A549 (cell line): Measurements from ENCODE around the gene NCEH1. TPM values are rescaled to one million over a fixed set of nuclear protein-coding genes. Genes with fewer than 3 reads are reported as not detected.
"Not testable (repeated sequence)": the region's sequence is repeated elsewhere in the genome, so short reads cannot be mapped to it uniquely, and the experiment has no call there.

Source experiments
- ATAC-seq, 2 experiments: fragments of 200-7000 bp in 1 of 2; fragments of >200 bp in 1 of 2; cut with Nextera tagmentation in 1 of 2; cut with Tn5 transposase in 1 of 2; 3 replicates each; pipeline versions ENCODE4 v1.8.0 to v1.9.1; 2018 to 2020; ENCODE audit warnings: mild to moderate bottlenecking in 1 of 2, moderate library complexity in 1 of 2
- CTCF ChIA-PET: fragments of 300-600 bp; sonication (Branson Sonifier 250); formaldehyde crosslinking; extraction: SDS; loops from one replicate; lab custom pipeline; 2021; ENCODE audit warnings: antibody characterized with exemption, inconsistent platforms; lab: Yijun Ruan, JAX
- POLR2A ChIA-PET: fragments of 350-600 bp; formaldehyde crosslinking; extraction: SDS; loops from one replicate; lab custom pipeline; 2021; ENCODE audit warnings: antibody characterized with exemption, inconsistent platforms; lab: Yijun Ruan, JAX
- DNase-seq, 2 experiments: peaks; one replicate each; pipeline versions ENCODE4 v3.0.0 to v3.0.0-alpha.2; 2011 to 2016; ENCODE audit warnings: low read depth in 1 of 2, low spot score in 1 of 2
- FAIRE-seq: peaks from 2 replicates; lab custom pipeline; 2011; peaks lifted over from hg19 to GRCh38; lab: Jason Lieb, UNC
- H3K27ac ChIP-seq, 2 experiments: fragments of >200 bp; sonication (Bioruptor Twin); formaldehyde crosslinking; 3 replicates each; pipeline ENCODE4 v1.5.1; 2016 to 2017
- H3K4me1 ChIP-seq: fragments of >200 bp; sonication (Bioruptor Twin); formaldehyde crosslinking; 3 replicates; pipeline ENCODE4 v1.6.1; 2016
- H3K4me2 ChIP-seq: fragments of >200 bp; sonication (Bioruptor Twin); formaldehyde crosslinking; 3 replicates; pipeline ENCODE4 v1.6.1; 2016
- H3K4me3 ChIP-seq: fragments of >200 bp; sonication (Bioruptor Twin); formaldehyde crosslinking; 3 replicates; pipeline ENCODE4 v1.5.1; 2016
- H3K9me3 ChIP-seq: fragments of >200 bp; sonication (Bioruptor Twin); formaldehyde crosslinking; 3 replicates; pipeline ENCODE4 v1.6.1; 2016
- ATOH8 ChIP-seq: fragments of 250-450 bp; sonication (Bioruptor Pico); IDR thresholded peaks from 2 replicates; pipeline ENCODE4 v1.5.0; 2020; ENCODE audit warnings: low read depth, mild to moderate bottlenecking, moderate library complexity
- CBX8 ChIP-seq: fragments of 200-600 bp; sonication (generic); IDR thresholded peaks from 2 replicates; pipeline ENCODE4 v1.6.1; 2016
- CHD2 ChIP-seq: fragments of 150-350 bp; IDR thresholded peaks from 2 replicates; pipeline ENCODE4 v1.6.1; 2014; ENCODE audit warnings: low read length; ENCODE audit not compliant: partially characterized antibody
- EHMT2 ChIP-seq: fragments of 200-600 bp; sonication (generic); IDR thresholded peaks from 2 replicates; pipeline ENCODE4 v1.6.1; 2016; ENCODE audit warnings: antibody characterized with exemption, low read depth, mild to moderate bottlenecking, moderate library complexity
- EP300 ChIP-seq, 2 experiments: fragments of >200 bp; sonication (Bioruptor Twin); formaldehyde crosslinking; IDR thresholded peaks; 2 replicates in 1 of 2; 3 replicates in 1 of 2; pipeline ENCODE4 v1.6.1; 2016 to 2017
- ESRRA ChIP-seq: fragments of 150-350 bp; IDR thresholded peaks from 2 replicates; pipeline ENCODE4 v1.6.1; 2014; ENCODE audit warnings: mild to moderate bottlenecking, low read length, borderline replicate concordance
- FOSL2 ChIP-seq, 2 experiments: fragments of 450-650 bp in 1 of 2; fragments of >200 bp in 1 of 2; sonication (Bioruptor Twin) in 1 of 2; formaldehyde crosslinking; IDR thresholded peaks; 2 replicates each; pipeline versions ENCODE4 v1.5.0 to v1.6.1; 2016 to 2020; ENCODE audit warnings: mild to moderate bottlenecking in 1 of 2, moderate library complexity in 1 of 2
- GATA3 ChIP-seq: IDR thresholded peaks from 2 replicates; pipeline ENCODE4 v1.6.1; 2012; ENCODE audit warnings: borderline replicate concordance
- HDAC2 ChIP-seq: fragments of 200-600 bp; sonication (generic); IDR thresholded peaks from 2 replicates; pipeline ENCODE4 v1.6.1; 2016
- HOXA7 ChIP-seq: fragments of 250-450 bp; sonication (Bioruptor Pico); IDR thresholded peaks from 2 replicates; pipeline ENCODE4 v1.5.0; 2020; ENCODE audit warnings: mild to moderate bottlenecking, moderate library complexity
- HOXB5 ChIP-seq: fragments of 250-450 bp; sonication (Bioruptor Pico); IDR thresholded peaks from 2 replicates; pipeline ENCODE4 v1.5.0; 2020; ENCODE audit warnings: mild to moderate bottlenecking, moderate library complexity
- JUN ChIP-seq, 2 experiments: fragments of >200 bp; sonication (Bioruptor Twin); formaldehyde crosslinking; IDR thresholded peaks; 2 replicates in 1 of 2; 3 replicates in 1 of 2; pipeline ENCODE4 v1.6.1; 2016 to 2017
- RFX5 ChIP-seq: fragments of 450-650 bp; IDR thresholded peaks from 2 replicates; pipeline ENCODE4 v1.7.1; 2014; ENCODE audit warnings: antibody characterized with exemption, mild to moderate bottlenecking, moderate library complexity
- RNF2 ChIP-seq: fragments of 200-600 bp; sonication (generic); IDR thresholded peaks from 2 replicates; pipeline ENCODE4 v1.6.1; 2016; ENCODE audit warnings: low read depth, mild to moderate bottlenecking, antibody characterized with exemption, moderate library complexity, borderline replicate concordance
- TFCP2L1 ChIP-seq: fragments of 250-450 bp; sonication (Bioruptor Pico); IDR thresholded peaks from 2 replicates; pipeline ENCODE4 v1.5.0; 2021; ENCODE audit warnings: mild to moderate bottlenecking
- WGBS: methylation state at CpG from one replicate; pipeline ENCODE4 v1.1.6; 2017; ENCODE audit errors: missing lambda C conversion rate; 5-methylcytosine and 5-hydroxymethylcytosine counted together
- polyA plus RNA-seq, 4 experiments: library from polyadenylated mRNA; depleted of rRNA in 3 of 4; stranded (reverse); fragments of >200 nt; fragmentation: RNase III in 1 of 4; extraction: RNeasy Plus Mini Kit Qiagen cat#74134 plus additional on column Dnase treatment in 1 of 4; gene quantifications; 2 replicates in 3 of 4; 3 replicates in 1 of 4; pipeline ENCODE4 v1.2.3, GENCODE V29; 2011 to 2017
- TF ChIP-seq, protein P1 (sequence below): fragments of >200 bp; sonication (Bioruptor Twin); formaldehyde crosslinking; IDR thresholded peaks from 2 replicates; pipeline ENCODE4 v1.6.1; 2016
- TF ChIP-seq, protein P2 (sequence below): fragments of >200 bp; sonication (Bioruptor Twin); formaldehyde crosslinking; IDR thresholded peaks from 3 replicates; pipeline ENCODE4 v1.6.1; 2016

Gene NCEH1
- polyA plus RNA-seq, 2 of the 4 experiments (the other 2 are of a cell fraction): 21.4 to 33.2 TPM

- FAIRE-seq: no peak
- peak in 1 of 2 experiments; percentile 43; a peak in 3 of 6 replicates for ATAC-seq
- POLR2A ChIA-PET: interaction anchor here (0.8 kb wide), 2 partner anchors 42 kb away, joined by 4 to 9 read pairs; no protein-coding TSS in a partner anchor
These were observed 44.5 kb downstream of the NCEH1 start for GRCh38 chr3:172666181-172666872.

GRCh38 chr3:172665510-172665909 lies 45.4 kb downstream of the NCEH1 start:
- not testable (repeated sequence) for H3K4me2 ChIP-seq, DNase-seq, H3K9me3 ChIP-seq, FAIRE-seq, ATAC-seq, H3K4me1 ChIP-seq, H3K4me3 ChIP-seq
- CTCF ChIA-PET: interaction anchor here (1.2 to 5.1 kb wide), 10 partner anchors 11 to 333 kb away, joined by 3 to 30 read pairs (median 8); partner anchors contain the start of gene ECT2
- 88% methylated on average over 4 of the region's 9 CpGs for WGBS
- POLR2A ChIA-PET: interaction anchor here (0.8 kb wide), 1 partner anchor 42 kb away, joined by 9 read pairs; no protein-coding TSS in a partner anchor
- peak overlapping the region in 1 of 2 experiments; percentile 21; a peak in 1 of 6 replicates for H3K27ac ChIP-seq

More at GRCh38 chr3:172666181-172666872, 44.5 kb downstream of the NCEH1 start:
- Histone ChIP-seq H3K4me3 (no peak overlapping the region), H3K4me1 (peaks cover 5% of the 10 kb centered on the region; the same call in 2 of the 3 replicates)
- TF ChIP-seq ESRRA: no peak
- TF ChIP-seq TFCP2L1: no peak
- no peak for TF ChIP-seq GATA3
- TF ChIP-seq RFX5: no peak
- TF ChIP-seq, protein P1, sequence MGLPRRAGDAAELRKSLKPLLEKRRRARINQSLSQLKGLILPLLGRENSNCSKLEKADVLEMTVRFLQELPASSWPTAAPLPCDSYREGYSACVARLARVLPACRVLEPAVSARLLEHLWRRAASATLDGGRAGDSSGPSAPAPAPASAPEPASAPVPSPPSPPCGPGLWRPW: no peak
- no peak for TF ChIP-seq EHMT2
- no peak for TF ChIP-seq CHD2
- TF ChIP-seq HOXA7 (CRISPR knock-in tag): no peak
- no peak for TF ChIP-seq RNF2
- no peak for TF ChIP-seq HOXB5
- TF ChIP-seq, all 56 proteins: peak for 0
- no peak for DNase-seq
- H3K27ac ChIP-seq: peak overlapping the region; percentile 23 to 73; a peak in 4 of 6 replicates
- no peaks in the 10 kb centered on the region for H3K9me3 ChIP-seq
- CTCF ChIA-PET: interaction anchor here (0.7 to 5.1 kb wide), 27 partner anchors 10 to 334 kb away, joined by 3 to 30 read pairs (median 4); partner anchors contain the start of gene ECT2
- H3K4me2 ChIP-seq: peak overlapping the region; percentile 35; the same call in 1 of the 3 replicates
- 91% methylated on average over 10 of the region's 10 CpGs for WGBS

GRCh38 chr3:172660421-172660820 lies 50.4 kb downstream of the NCEH1 start:
- H3K27ac ChIP-seq, FAIRE-seq, DNase-seq, ATAC-seq, POLR2A ChIA-PET, H3K4me3 ChIP-seq, H3K9me3 ChIP-seq, H3K4me2 ChIP-seq: not testable (repeated sequence)
- WGBS: 100% methylated on average over 1 of the region's 1 CpG
- H3K4me1 ChIP-seq: peaks cover 25% of the 10 kb centered on the region
- CTCF ChIA-PET: interaction anchor here (2.2 to 2.6 kb wide), 2 partner anchors 7 to 13 kb away, joined by 9 to 13 read pairs; no protein-coding TSS in a partner anchor

DNA sequence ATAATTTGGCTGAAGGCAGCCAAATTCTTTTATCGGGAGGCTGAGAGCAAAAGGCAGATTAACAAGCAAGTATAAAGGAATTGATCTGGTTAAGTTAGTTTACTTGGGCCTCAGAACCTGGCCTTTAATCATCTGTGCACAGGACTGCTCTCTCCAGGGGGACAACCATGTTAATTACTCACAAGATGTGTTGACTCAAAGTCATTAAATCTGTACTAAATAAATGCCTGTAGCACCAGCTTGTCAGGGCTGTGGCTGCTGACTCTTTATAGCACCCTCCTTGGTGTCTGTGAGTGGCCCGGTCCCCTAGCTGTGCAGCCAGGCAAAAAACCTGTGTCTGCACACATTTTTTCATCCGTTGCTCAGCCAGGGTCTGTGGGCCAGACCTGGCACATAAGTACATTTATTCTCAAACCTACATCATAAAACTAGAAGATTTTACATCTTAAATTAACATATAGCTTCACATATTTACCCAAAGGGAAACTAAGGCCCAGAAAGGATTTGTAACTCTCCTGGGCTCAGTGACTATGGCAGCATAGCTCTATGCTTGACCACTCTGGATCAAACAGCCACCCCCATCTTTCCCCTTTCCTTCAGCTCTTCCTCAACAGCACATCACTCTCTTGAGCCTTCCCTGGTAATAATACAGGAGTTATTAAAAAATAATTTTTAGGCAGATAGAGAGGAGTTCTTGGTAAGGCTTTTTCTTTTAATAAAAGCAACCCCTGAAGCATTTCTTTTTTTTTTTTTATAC lies 51.4 kb downstream of the NCEH1 start:
- WGBS: 15% methylated on average over 3 of the region's 3 CpGs
- Histone ChIP-seq H3K4me2 (peak overlapping the region; percentile 80), H3K9me3 (no peaks in the 10 kb centered on the region), H3K4me3 (no peak overlapping the region), H3K27ac (peak overlapping the region; percentile 82 to 91), H3K4me1 (peaks cover 25% of the 10 kb centered on the region)
- peak in 1 of 2 experiments; percentile 17 for DNase-seq
- ChIA-PET POLR2A (interaction anchor here (0.7 to 1.7 kb wide), 2 partner anchors 35 to 283 kb away, joined by 3 to 6 read pairs; no protein-coding TSS in a partner anchor), CTCF (interaction anchor here (0.7 to 3.2 kb wide), 9 partner anchors 8 to 182 kb away, joined by 3 to 13 read pairs (median 6); no protein-coding TSS in a partner anchor)
- ATAC-seq: peak; percentile 58 to 82; a peak in 5 of 6 replicates
- no peak for FAIRE-seq
- no peak for TF ChIP-seq HDAC2
- TF ChIP-seq, protein P2, sequence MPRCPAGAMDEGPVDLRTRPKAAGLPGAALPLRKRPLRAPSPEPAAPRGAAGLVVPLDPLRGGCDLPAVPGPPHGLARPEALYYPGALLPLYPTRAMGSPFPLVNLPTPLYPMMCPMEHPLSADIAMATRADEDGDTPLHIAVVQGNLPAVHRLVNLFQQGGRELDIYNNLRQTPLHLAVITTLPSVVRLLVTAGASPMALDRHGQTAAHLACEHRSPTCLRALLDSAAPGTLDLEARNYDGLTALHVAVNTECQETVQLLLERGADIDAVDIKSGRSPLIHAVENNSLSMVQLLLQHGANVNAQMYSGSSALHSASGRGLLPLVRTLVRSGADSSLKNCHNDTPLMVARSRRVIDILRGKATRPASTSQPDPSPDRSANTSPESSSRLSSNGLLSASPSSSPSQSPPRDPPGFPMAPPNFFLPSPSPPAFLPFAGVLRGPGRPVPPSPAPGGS: no peak
- TF ChIP-seq ATOH8: no peak
- TF ChIP-seq CBX8: no peak
- no peak for TF ChIP-seq JUN (IDR thresholded peaks at IDR 0.05)
- TF ChIP-seq EP300 (IDR thresholded peaks at IDR 0.05): no peak
- no peak for TF ChIP-seq FOSL2 (IDR thresholded peaks at IDR 0.05)
- TF ChIP-seq FOSL2 (CRISPR knock-in tag; IDR thresholded peaks at IDR 0.05): no peak
- no peak for TF ChIP-seq RFX5
